KMS-11 (cell line): ENCODE data around the gene SGTB.

ENCODE experiments used
- H2AFZ ChIP-seq: fragments of 200-600 bp; sonication (generic); 2 replicates; pipeline ENCODE4 v1.6.1; 2016; ENCODE audit warnings: antibody characterized with exemption, mixed run types, low read depth
- H3K27ac ChIP-seq: fragments of 200-600 bp; sonication (generic); 2 replicates; pipeline ENCODE4 v1.6.1; 2016; ENCODE audit warnings: mild to moderate bottlenecking, mixed run types
- H3K27me3 ChIP-seq: fragments of 200-600 bp; sonication (generic); 2 replicates; pipeline ENCODE4 v1.6.1; 2017; ENCODE audit warnings: mild to moderate bottlenecking, low read depth, mixed run types, moderate library complexity; ENCODE audit not compliant: insufficient read depth
- H3K36me3 ChIP-seq: fragments of 200-600 bp; sonication (generic); 2 replicates; pipeline ENCODE4 v1.6.1; 2017; ENCODE audit warnings: mild to moderate bottlenecking, mixed run types; ENCODE audit not compliant: insufficient read depth
- H3K4me1 ChIP-seq: fragments of 200-600 bp; sonication (generic); 2 replicates; pipeline ENCODE4 v1.6.1; 2016; ENCODE audit warnings: mild to moderate bottlenecking, low read depth, mixed run types; ENCODE audit not compliant: poor library complexity, severe bottlenecking
- H3K4me2 ChIP-seq: fragments of 200-600 bp; sonication (generic); 2 replicates; pipeline ENCODE4 v1.7.0; 2016; ENCODE audit warnings: mild to moderate bottlenecking, mixed run types
- H3K4me3 ChIP-seq: fragments of 200-600 bp; sonication (generic); IDR thresholded peaks from 2 replicates; pipeline ENCODE4 v1.6.1; 2017; ENCODE audit warnings: low read depth, low read length, mixed read lengths; ENCODE audit not compliant: insufficient read depth
- H3K79me2 ChIP-seq: fragments of 200-600 bp; sonication (generic); 2 replicates; pipeline ENCODE4 v1.6.1; 2016; ENCODE audit warnings: low read depth, mixed run types; ENCODE audit not compliant: insufficient read depth
- H3K9ac ChIP-seq: fragments of 200-600 bp; sonication (generic); 2 replicates; pipeline ENCODE4 v1.6.1; 2016; ENCODE audit warnings: mild to moderate bottlenecking, mixed run types
- H4K20me1 ChIP-seq: fragments of 200-600 bp; sonication (generic); 2 replicates; pipeline ENCODE4 v1.6.1; 2016; ENCODE audit warnings: mild to moderate bottlenecking, mixed run types; ENCODE audit not compliant: insufficient read depth
- TF ChIP-seq, protein P1 (sequence below): fragments of 200-600 bp; sonication (generic); conservative IDR thresholded peaks from 2 replicates; pipeline ENCODE4 v1.6.1; 2017; ENCODE audit warnings: low read depth, mild to moderate bottlenecking, antibody characterized with exemption, low read length, moderate library complexity, mixed read lengths

Gene SGTB

DNA sequence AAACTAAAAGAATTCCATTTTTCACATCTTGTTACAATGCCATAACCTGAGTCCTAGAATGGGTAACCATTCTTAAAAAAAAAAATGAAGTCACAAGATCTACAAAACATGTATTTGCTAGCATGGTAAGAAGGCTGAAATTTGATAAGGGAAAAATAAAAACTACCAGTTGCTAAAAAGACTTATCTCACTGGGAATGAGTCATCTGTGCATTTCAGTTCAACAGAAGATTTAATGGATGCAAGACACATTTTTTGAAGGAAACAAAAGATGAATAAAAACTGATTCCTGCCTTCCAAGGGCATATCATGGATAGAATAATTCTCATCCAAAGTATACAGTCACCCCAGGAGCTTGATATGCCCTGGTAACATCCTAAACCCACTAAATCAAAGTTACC lies 47.2 kb downstream of the SGTB start:
- no peaks in the 10 kb centered on the region for H3K36me3 ChIP-seq
- no peak overlapping the region for H3K27ac ChIP-seq
- H3K4me1 ChIP-seq, result no peaks in the 10 kb centered on the region
- H3K9ac ChIP-seq, result no peak overlapping the region
- no peaks in the 10 kb centered on the region for H4K20me1 ChIP-seq
- no peak overlapping the region for H2AFZ ChIP-seq
- H3K27me3 ChIP-seq, result no peaks in the 10 kb centered on the region
- H3K4me2 ChIP-seq, result no peak overlapping the region
- no peaks in the 10 kb centered on the region for H3K79me2 ChIP-seq
- TF ChIP-seq, protein P1, sequence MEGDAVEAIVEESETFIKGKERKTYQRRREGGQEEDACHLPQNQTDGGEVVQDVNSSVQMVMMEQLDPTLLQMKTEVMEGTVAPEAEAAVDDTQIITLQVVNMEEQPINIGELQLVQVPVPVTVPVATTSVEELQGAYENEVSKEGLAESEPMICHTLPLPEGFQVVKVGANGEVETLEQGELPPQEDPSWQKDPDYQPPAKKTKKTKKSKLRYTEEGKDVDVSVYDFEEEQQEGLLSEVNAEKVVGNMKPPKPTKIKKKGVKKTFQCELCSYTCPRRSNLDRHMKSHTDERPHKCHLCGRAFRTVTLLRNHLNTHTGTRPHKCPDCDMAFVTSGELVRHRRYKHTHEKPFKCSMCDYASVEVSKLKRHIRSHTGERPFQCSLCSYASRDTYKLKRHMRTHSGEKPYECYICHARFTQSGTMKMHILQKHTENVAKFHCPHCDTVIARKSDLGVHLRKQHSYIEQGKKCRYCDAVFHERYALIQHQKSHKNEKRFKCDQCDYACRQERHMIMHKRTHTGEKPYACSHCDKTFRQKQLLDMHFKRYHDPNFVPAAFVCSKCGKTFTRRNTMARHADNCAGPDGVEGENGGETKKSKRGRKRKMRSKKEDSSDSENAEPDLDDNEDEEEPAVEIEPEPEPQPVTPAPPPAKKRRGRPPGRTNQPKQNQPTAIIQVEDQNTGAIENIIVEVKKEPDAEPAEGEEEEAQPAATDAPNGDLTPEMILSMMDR, result no peak
- no peak overlapping the region for H3K4me3 ChIP-seq

DNA sequence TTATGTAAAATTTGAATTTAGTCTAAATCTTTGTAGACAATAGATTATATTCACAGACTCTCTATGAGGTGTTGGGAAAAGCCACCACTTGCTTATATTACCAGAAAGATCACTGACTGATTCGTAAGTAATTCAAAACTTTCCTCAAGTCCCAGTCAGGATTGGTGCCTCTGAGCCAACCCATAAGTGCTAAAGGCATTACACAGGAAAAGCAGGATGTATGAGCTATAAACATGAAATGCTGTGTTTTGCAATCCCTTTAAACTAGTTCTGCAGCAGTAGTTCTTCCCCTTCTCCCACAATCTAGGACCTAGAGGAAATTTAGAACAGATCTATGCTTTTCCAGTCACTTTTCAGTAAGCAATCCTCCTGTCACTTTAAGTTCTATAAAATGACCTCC lies 49.1 kb downstream of the SGTB start:
- H3K9ac ChIP-seq, result no peak overlapping the region
- no peaks in the 10 kb centered on the region for H3K79me2 ChIP-seq
- no peak overlapping the region for H3K27ac ChIP-seq
- no peak overlapping the region for H2AFZ ChIP-seq
- H3K4me2 ChIP-seq, result no peak overlapping the region
- no peaks in the 10 kb centered on the region for H3K4me1 ChIP-seq
- no peaks in the 10 kb centered on the region for H4K20me1 ChIP-seq
- no peaks in the 10 kb centered on the region for H3K27me3 ChIP-seq
- no peaks in the 10 kb centered on the region for H3K36me3 ChIP-seq
- TF ChIP-seq, protein P1, result no peak
- H3K4me3 ChIP-seq, result no peak overlapping the region

DNA sequence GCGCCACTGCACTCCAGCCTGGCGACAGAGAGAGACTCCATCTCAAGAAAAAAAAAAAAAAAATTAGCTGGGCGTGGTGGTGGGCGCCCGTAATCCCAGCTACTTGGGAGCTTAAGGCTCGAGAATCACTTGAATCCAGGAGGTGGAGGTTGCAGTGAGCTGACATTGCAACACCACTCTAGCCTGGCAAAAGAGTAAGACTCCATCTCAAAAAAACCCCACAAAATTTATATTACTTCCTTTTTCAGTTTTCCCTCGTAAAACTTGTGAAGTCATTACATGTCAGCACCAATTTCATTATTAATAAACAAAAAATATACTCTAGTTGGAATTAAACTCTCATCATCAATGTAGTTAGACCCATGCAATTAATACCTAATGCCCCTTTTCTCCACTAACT lies 53.2 kb downstream of the SGTB start:
- no peaks in the 10 kb centered on the region for H3K79me2 ChIP-seq
- H3K27me3 ChIP-seq, result no peaks in the 10 kb centered on the region
- no peak overlapping the region for H2AFZ ChIP-seq
- no peaks in the 10 kb centered on the region for H3K4me1 ChIP-seq
- no peak overlapping the region for H3K4me3 ChIP-seq
- H3K27ac ChIP-seq, result no peak overlapping the region
- H3K36me3 ChIP-seq, result no peaks in the 10 kb centered on the region
- TF ChIP-seq, protein P1, result no peak
- no peaks in the 10 kb centered on the region for H4K20me1 ChIP-seq
- no peak overlapping the region for H3K4me2 ChIP-seq
- no peak overlapping the region for H3K9ac ChIP-seq

- no peaks in the 10 kb centered on the region for H3K4me1 ChIP-seq
- TF ChIP-seq, protein P1, result no peak
- H3K9ac ChIP-seq, result no peak overlapping the region
- no peaks in the 10 kb centered on the region for H3K79me2 ChIP-seq
- H3K4me3 ChIP-seq, result no peak overlapping the region
- no peaks in the 10 kb centered on the region for H4K20me1 ChIP-seq
- no peaks in the 10 kb centered on the region for H3K36me3 ChIP-seq
- no peaks in the 10 kb centered on the region for H3K27me3 ChIP-seq
- H3K4me2 ChIP-seq, result no peak overlapping the region
- no peak overlapping the region for H2AFZ ChIP-seq
- H3K27ac ChIP-seq, result no peak overlapping the region
These were observed 57.9 kb downstream of the SGTB start for GRCh38 chr5:65663804-65664521.
